NCI-H2171 (cell line): ENCODE results near the gene MYO9A.

Experiments
- DNase-seq: peaks from one replicate; lab custom pipeline; 2025; lab: John Stamatoyannopoulos, UW

MYO9A gene

GRCh38 chr15:72118017-72118978 lies at the start of gene MYO9A, which contains the start of gene SENP8:
Gene MYO9A (minus strand): TSS chr15:72118150. CDS start chr15:72046563, 71,587 bp downstream.
Gene SENP8 (plus strand): TSS chr15:72118403. CDS start chr15:72139624, 21,221 bp downstream.
- peak; percentile 98 for DNase-seq

- DNase-seq, result no peak
These were observed 49.5 kb upstream of the MYO9A start for GRCh38 chr15:72167445-72167844.

- DNase-seq, result no peak
These were observed 48.9 kb upstream of the MYO9A start for GRCh38 chr15:72166716-72167417.

GRCh38 chr15:72163719-72164118 lies 45.8 kb upstream of the MYO9A start:
- DNase-seq, result no peak

- DNase-seq, result no peak
These were observed 44.6 kb upstream of the MYO9A start for GRCh38 chr15:72162569-72162968.

- DNase-seq, result no peak
These were observed 43.6 kb upstream of the MYO9A start for GRCh38 chr15:72161361-72162132.

- no peak for DNase-seq
These were observed 42.8 kb upstream of the MYO9A start for GRCh38 chr15:72160696-72161245.

- DNase-seq, result no peak
These were observed 39.0 kb upstream of the MYO9A start for GRCh38 chr15:72156928-72157327.

- peak; percentile 72 for DNase-seq
These were observed 38.0 kb upstream of the MYO9A start for GRCh38 chr15:72155635-72156616.

- peak; percentile 95 for DNase-seq
These were observed 37.2 kb upstream of the MYO9A start for GRCh38 chr15:72155003-72155621.

GRCh38 chr15:72154316-72154715 lies 36.4 kb upstream of the MYO9A start:
- DNase-seq, result no peak

- DNase-seq, result no peak
These were observed 35.5 kb upstream of the MYO9A start for GRCh38 chr15:72153269-72154000.

GRCh38 chr15:72147418-72147817 lies 29.5 kb upstream of the MYO9A start:
- no peak for DNase-seq

- no peak for DNase-seq
These were observed 29.0 kb upstream of the MYO9A start for GRCh38 chr15:72146934-72147333.

- no peak for DNase-seq
These were observed 28.3 kb upstream of the MYO9A start for GRCh38 chr15:72146221-72146620.

- DNase-seq, result no peak
These were observed 23.5 kb upstream of the MYO9A start for GRCh38 chr15:72141171-72142084.

- DNase-seq, result no peak
These were observed 22.1 kb upstream of the MYO9A start for GRCh38 chr15:72140088-72140487.

GRCh38 chr15:72139667-72140066 lies 21.7 kb upstream of the MYO9A start:
- no peak for DNase-seq
